Pancreas (tissue), 10 donors: Measurements from ENCODE around the gene CXCL12. TPM values are rescaled to one million over a fixed set of nuclear protein-coding genes. Genes with fewer than 3 reads are reported as not detected.
A peak's percentile ranks its signal among the peaks of the same experiment; 100 is the strongest.

Experiments
- ATAC-seq, 4 donors: fragments of 200-7000 bp; cut with Tn5 transposase; one replicate each; pipeline versions ENCODE4 v1.8.0 to v1.9.1; 2020; ENCODE audit warnings: mild to moderate bottlenecking in 4 of 4, moderate library complexity in 4 of 4
- DNase-seq, 6 donors: peaks; one replicate each; pipeline ENCODE4 v3.0.0-alpha.2; 2020
- FAIRE-seq: peaks from 2 replicates; lab custom pipeline; 2012; peaks lifted over from hg19 to GRCh38; lab: Jason Lieb, UNC
- H3K27ac ChIP-seq, 4 donors: fragments of 200-600 bp; sonication (generic); 1 replicate in 3 of 4; 2 replicates in 1 of 4; pipeline versions ENCODE4 v1.5.0 to v1.8.0; 2020
- H3K27me3 ChIP-seq, 4 donors: fragments of 200-600 bp; one replicate each; pipeline ENCODE4 v1.8.0; 2021
- H3K36me3 ChIP-seq, 3 donors: fragments of 200-600 bp; sonication (generic) in 1 of 3; one replicate each; pipeline versions ENCODE4 v1.5.0 to v1.8.0; 2020 to 2021
- H3K4me1 ChIP-seq, 3 donors: fragments of 200-600 bp; one replicate each; pipeline ENCODE4 v1.8.0; 2021
- H3K4me3 ChIP-seq, 4 donors: fragments of 200-600 bp; sonication (generic) in 2 of 4; one replicate each; pipeline versions ENCODE4 v1.5.0 to v1.8.0; 2020 to 2021
- H3K9me3 ChIP-seq, 4 donors: fragments of 200-600 bp; one replicate each; pipeline ENCODE4 v1.8.0; 2021
- CTCF ChIP-seq, 4 donors: fragments of 200-600 bp; sonication (generic) in 3 of 4; IDR thresholded peaks; one replicate each; pipeline versions ENCODE4 v1.5.0 to v1.8.0; 2021; ENCODE audit warnings: antibody characterized with exemption in 4 of 4
- WGBS, 2 donors: extraction: QIAGEN DNeasy Blood & Tissue Kit; methylation state at CpG; one replicate each; pipeline ENCODE4 v1.1.7; 2013; 5-methylcytosine and 5-hydroxymethylcytosine counted together
- intact Hi-C, 3 donors: fragments of 100-400 bp; cut with DNase I; formaldehyde crosslinking; loops; one replicate each; pipeline versions ENCODE4 v1.11.1 to v1.14.2; 2022
- polyA plus RNA-seq, 2 donors: library from polyadenylated mRNA; stranded (reverse); fragments of 200-250 nt; gene quantifications; one replicate each; pipeline ENCODE4 v1.2.3, GENCODE V29; 2013
- total RNA-seq, 6 donors: library from RNA; stranded (reverse); fragmentation: NEBNext Ultra II Directional in 4 of 6; extraction: Animal tissue kit (Norgen Biotek cat#: 25700) in 4 of 6; gene quantifications; one replicate each; pipeline versions ENCODE4 v1.2.1 to v1.2.4, GENCODE V29; 2021 to 2023
- donor health status: healthy with polysubstance abuse.
- donor health status: DM: no; HTN: no; CAD: no; lungs with moderate emphysema.
- donor health status: DM: no; HTN: no; CAD: no.
- donor health status: control.
- donor health status: control.
- donor health status: Bipolar disorder and iron deficiency.
- donor health status: DM: yes; HTN: yes; CAD: no.
- donor health status: DM: no; HTN: no; CAD: no.
- donor health status: DM: no; HTN: no; CAD: no.
- donor health status: DM: yes; HTN: yes; CAD: no.

Gene CXCL12
- total and polyA plus RNA-seq, 8 donors = 35.9 to 131 (median 91.1) TPM

- H3K9me3 ChIP-seq = no peaks in the 10 kb centered on the region
- peak overlapping the region in 1 of 4 donors; percentile 11 for H3K27ac ChIP-seq
- no peaks in the 10 kb centered on the region for H3K36me3 ChIP-seq
- H3K4me1 ChIP-seq = peaks cover 28 to 39% (median 29%) of the 10 kb centered on the region in 3 donors
- TF ChIP-seq CTCF (IDR thresholded peaks at IDR 0.05) = no peak
- no peak for FAIRE-seq
- no peak for ATAC-seq
- WGBS, 2 donors = 78 to 81% methylated on average over 20 of the region's 20 CpGs
- no peak overlapping the region for H3K4me3 ChIP-seq
- intact Hi-C loops = no loop called here
- H3K27me3 ChIP-seq = no peaks in the 10 kb centered on the region
- peak in 1 of 6 donors; percentile 39 for DNase-seq
Observed at GRCh38 chr10:44356139-44357022, 28.5 kb downstream of the CXCL12 start.

GRCh38 chr10:44355630-44356029 lies 29.3 kb downstream of the CXCL12 start:
- H3K27me3 ChIP-seq = no peaks in the 10 kb centered on the region
- DNase-seq (peak in 1 of 6 donors; percentile 44), ATAC-seq (no peak), FAIRE-seq (no peak)
- WGBS, 2 donors = 80 to 81% methylated on average over 3 of the region's 3 CpGs
- no peak for TF ChIP-seq CTCF (IDR thresholded peaks at IDR 0.05)
- H3K4me3 ChIP-seq = no peak overlapping the region
- intact Hi-C loops = no loop called here
- H3K27ac ChIP-seq = no peak overlapping the region
- no peaks in the 10 kb centered on the region for H3K9me3 ChIP-seq
- peaks cover 32 to 47% (median 36%) of the 10 kb centered on the region in 3 donors for H3K4me1 ChIP-seq
- H3K36me3 ChIP-seq = no peaks in the 10 kb centered on the region

- FAIRE-seq (no peak), DNase-seq (no peak), ATAC-seq (no peak)
- no peak for TF ChIP-seq CTCF (IDR thresholded peaks at IDR 0.05)
- no peaks in the 10 kb centered on the region for H3K36me3 ChIP-seq
- H3K27me3 ChIP-seq = no peaks in the 10 kb centered on the region
- 22 to 27% methylated on average over 2 of the region's 2 CpGs for WGBS, 2 donors
- peaks cover 38 to 49% (median 39%) of the 10 kb centered on the region in 3 donors for H3K4me1 ChIP-seq
- no peaks in the 10 kb centered on the region for H3K9me3 ChIP-seq
- no peak overlapping the region for H3K27ac ChIP-seq
- no peak overlapping the region for H3K4me3 ChIP-seq
- intact Hi-C loops = no loop called here
Observed at GRCh38 chr10:44354771-44355170, 30.1 kb downstream of the CXCL12 start.

GRCh38 chr10:44353721-44354120 lies 31.2 kb downstream of the CXCL12 start:
- Histone ChIP-seq H3K4me1 (peaks cover 38 to 49% (median 39%) of the 10 kb centered on the region in 3 donors), H3K9me3 (no peaks in the 10 kb centered on the region), H3K4me3 (no peak overlapping the region), H3K27me3 (no peaks in the 10 kb centered on the region), H3K36me3 (no peaks in the 10 kb centered on the region), H3K27ac (peak overlapping the region; percentile 59 to 75 (median 66))
- TF ChIP-seq CTCF (IDR thresholded peaks at IDR 0.05) = no peak
- no peak for DNase-seq
- no peak for ATAC-seq
- FAIRE-seq = no peak
- intact Hi-C loops = no loop called here
- 82 to 87% methylated on average over 7 of the region's 7 CpGs for WGBS, 2 donors

- Histone ChIP-seq H3K27ac (peak overlapping the region; percentile 59 to 75 (median 66)), H3K27me3 (no peaks in the 10 kb centered on the region), H3K4me1 (peaks cover 38 to 48% (median 39%) of the 10 kb centered on the region in 3 donors), H3K4me3 (no peak overlapping the region), H3K9me3 (no peaks in the 10 kb centered on the region), H3K36me3 (no peaks in the 10 kb centered on the region)
- ATAC-seq (no peak), FAIRE-seq (no peak), DNase-seq (no peak)
- WGBS, 2 donors = 32 to 43% methylated on average over 4 of the region's 4 CpGs
- TF ChIP-seq CTCF (IDR thresholded peaks at IDR 0.05) = no peak
- intact Hi-C loops = no loop called here
Observed at GRCh38 chr10:44353128-44353390, 31.8 kb downstream of the CXCL12 start.
